ENCODE data around the gene TNFRSF11A. TPM values are rescaled to one million over a fixed set of nuclear protein-coding genes. Genes with fewer than 3 reads are reported as not detected.
A peak's percentile ranks its signal among the peaks of the same experiment; 100 is the strongest.

Gene TNFRSF11A
- total RNA-seq, 2 experiments from 2014 or later, result 8.0 to 9.7 TPM

- Mint-ChIP-seq H3K4me3 (no peak overlapping the region), H3K27ac (no peak overlapping the region), H3K27me3 (no peaks in the 10 kb centered on the region), H3K4me1 (peaks cover 31% of the 10 kb centered on the region), H3K36me3 (peaks cover 1% of the 10 kb centered on the region), H3K9me3 (ENCODE audit: low read depth) (no peaks in the 10 kb centered on the region)
- CTCF ChIA-PET, result no interaction called here
- ATAC-seq, result no peak
- DNase-seq, result no peak
These were observed 78.0 kb downstream of the TNFRSF11A start for GRCh38 chr18:62403120-62403519.

- H3K36me3 Mint-ChIP-seq, result peaks cover 1% of the 10 kb centered on the region
- H3K4me3 Mint-ChIP-seq, result no peak overlapping the region
- ATAC-seq (no peak), DNase-seq (no peak)
- H3K4me1 Mint-ChIP-seq, result peaks cover 17% of the 10 kb centered on the region
- no peak overlapping the region for H3K27ac Mint-ChIP-seq
- no peaks in the 10 kb centered on the region for H3K27me3 Mint-ChIP-seq
- no peaks in the 10 kb centered on the region for H3K9me3 Mint-ChIP-seq (ENCODE audit: low read depth)
- CTCF ChIA-PET, result interaction anchor here (0.7 to 1.0 kb wide), 3 partner anchors 10 to 14 kb away, joined by 3 to 4 read pairs (median 3); no protein-coding TSS in a partner anchor
These were observed 79.8 kb downstream of the TNFRSF11A start for GRCh38 chr18:62404881-62405280.

- peak; percentile 55 for ATAC-seq
- Mint-ChIP-seq H3K4me3 (no peak overlapping the region), H3K4me1 (peaks cover 8% of the 10 kb centered on the region), H3K27me3 (peaks cover 2% of the 10 kb centered on the region), H3K9me3 (ENCODE audit: low read depth) (peaks cover 5% of the 10 kb centered on the region), H3K27ac (no peak overlapping the region), H3K36me3 (peaks cover 3% of the 10 kb centered on the region)
- CTCF ChIA-PET, result interaction anchor here (0.7 to 1.5 kb wide), 4 partner anchors 9 to 18 kb away, joined by 3 read pairs; no protein-coding TSS in a partner anchor
- no peak for DNase-seq
These were observed 82.5 kb downstream of the TNFRSF11A start for GRCh38 chr18:62407660-62408059.

- peaks cover 5% of the 10 kb centered on the region for H3K9me3 Mint-ChIP-seq (ENCODE audit: low read depth)
- no peak for DNase-seq
These were observed 84.7 kb downstream of the TNFRSF11A start for GRCh38 chr18:62409821-62410220.

GRCh38 chr18:62412231-62412979 is 87.3 kb downstream of the TNFRSF11A start:
- peaks cover 5% of the 10 kb centered on the region for H3K36me3 Mint-ChIP-seq
- H3K4me1 Mint-ChIP-seq, result peaks cover 11% of the 10 kb centered on the region
- H3K9me3 Mint-ChIP-seq (ENCODE audit: low read depth), result peaks cover 5% of the 10 kb centered on the region
- DNase-seq (no peak), ATAC-seq (no peak)
- H3K27ac Mint-ChIP-seq, result no peak overlapping the region
- no peak overlapping the region for H3K4me3 Mint-ChIP-seq
- CTCF ChIA-PET, result interaction anchor here (1.4 kb wide), 1 partner anchor 13 kb away, joined by 5 read pairs; no protein-coding TSS in a partner anchor
- peaks cover 15% of the 10 kb centered on the region for H3K27me3 Mint-ChIP-seq

More at GRCh38 chr18:62409821-62410220, 84.7 kb downstream of the TNFRSF11A start:
- Mint-ChIP-seq H3K27me3 (peaks cover 15% of the 10 kb centered on the region), H3K4me3 (no peak overlapping the region), H3K4me1 (peaks cover 13% of the 10 kb centered on the region), H3K36me3 (peaks cover 3% of the 10 kb centered on the region), H3K27ac (no peak overlapping the region)
- ATAC-seq, result no peak
- CTCF ChIA-PET, result interaction anchor here (0.8 kb wide), 1 partner anchor 8 kb away, joined by 3 read pairs; no protein-coding TSS in a partner anchor

- Mint-ChIP-seq H3K9me3 (ENCODE audit: low read depth) (peaks cover 5% of the 10 kb centered on the region), H3K4me3 (no peak overlapping the region), H3K27ac (no peak overlapping the region), H3K4me1 (peaks cover 11% of the 10 kb centered on the region), H3K27me3 (peaks cover 15% of the 10 kb centered on the region), H3K36me3 (peaks cover 5% of the 10 kb centered on the region)
- no peak for DNase-seq
- ATAC-seq, result no peak
- CTCF ChIA-PET, result interaction anchor here (2.7 kb wide), 1 partner anchor 12 kb away, joined by 10 read pairs; no protein-coding TSS in a partner anchor
These were observed 88.1 kb downstream of the TNFRSF11A start for GRCh38 chr18:62413206-62413605.

- Mint-ChIP-seq H3K27ac (peak overlapping the region; percentile 78), H3K4me1 (peaks cover 57% of the 10 kb centered on the region), H3K27me3 (peaks cover 8% of the 10 kb centered on the region), H3K36me3 (peaks cover 21% of the 10 kb centered on the region), H3K4me3 (no peak overlapping the region), H3K9me3 (ENCODE audit: low read depth) (peaks cover 2% of the 10 kb centered on the region)
- DNase-seq, result peak; percentile 45
- no peak for ATAC-seq
- CTCF ChIA-PET, result interaction anchor here (0.9 to 1.4 kb wide), 7 partner anchors 9 to 94 kb away, joined by 3 to 4 read pairs (median 3); partner anchors contain the start of gene TNFRSF11A
These were observed 93.1 kb downstream of the TNFRSF11A start for GRCh38 chr18:62418258-62418657.

GRCh38 chr18:62420151-62420512 is 95.0 kb downstream of the TNFRSF11A start:
- DNase-seq (peak; percentile 45), ATAC-seq (peak; percentile 4)
- CTCF ChIA-PET, result interaction anchor here (0.8 to 2.8 kb wide), 9 partner anchors 11 to 295 kb away, joined by 3 to 25 read pairs (median 6); partner anchors contain the start of genes PHLPP1, PIGN, RELCH and TNFRSF11A
- peaks cover 56% of the 10 kb centered on the region for H3K4me1 Mint-ChIP-seq
- H3K27ac Mint-ChIP-seq, result peak overlapping the region; percentile 98
- peak overlapping the region; percentile 64 for H3K4me3 Mint-ChIP-seq
- H3K27me3 Mint-ChIP-seq, result no peaks in the 10 kb centered on the region
- H3K36me3 Mint-ChIP-seq, result peaks cover 19% of the 10 kb centered on the region
- H3K9me3 Mint-ChIP-seq (ENCODE audit: low read depth), result peaks cover 2% of the 10 kb centered on the region

- Mint-ChIP-seq H3K4me3 (peak overlapping the region; percentile 64), H3K9me3 (ENCODE audit: low read depth) (peaks cover 2% of the 10 kb centered on the region), H3K27ac (peak overlapping the region; percentile 98), H3K4me1 (peaks cover 61% of the 10 kb centered on the region), H3K27me3 (no peaks in the 10 kb centered on the region), H3K36me3 (peaks cover 19% of the 10 kb centered on the region)
- peak; percentile 98 for ATAC-seq
- peak; percentile 90 for DNase-seq
- CTCF ChIA-PET, result interaction anchor here (0.8 to 2.8 kb wide), 14 partner anchors 52 to 294 kb away, joined by 3 to 25 read pairs (median 5); partner anchors contain the start of genes PHLPP1, PIGN, RELCH and TNFRSF11A
These were observed 95.6 kb downstream of the TNFRSF11A start for GRCh38 chr18:62420513-62421209.

GRCh38 chr18:62425465-62426190 is 100.5 kb downstream of the TNFRSF11A start:
- peaks cover 2% of the 10 kb centered on the region for H3K27me3 Mint-ChIP-seq
- peak; percentile 50 for ATAC-seq
- peaks cover 15% of the 10 kb centered on the region for H3K36me3 Mint-ChIP-seq
- peaks cover 47% of the 10 kb centered on the region for H3K4me1 Mint-ChIP-seq
- CTCF ChIA-PET, result interaction anchor here (0.6 to 3.3 kb wide), 51 partner anchors 9 to 557 kb away, joined by 3 to 50 read pairs (median 4); partner anchors contain the start of genes TNFRSF11A and ZCCHC2
- DNase-seq, result peak; percentile 75
- H3K27ac Mint-ChIP-seq, result peak overlapping the region; percentile 2
- no peak overlapping the region for H3K4me3 Mint-ChIP-seq
- peaks cover 6% of the 10 kb centered on the region for H3K9me3 Mint-ChIP-seq (ENCODE audit: low read depth)

GRCh38 chr18:62426191-62426488 is 101.0 kb downstream of the TNFRSF11A start:
- CTCF ChIA-PET, result interaction anchor here (0.8 to 3.3 kb wide), 40 partner anchors 9 to 556 kb away, joined by 3 to 50 read pairs (median 5); partner anchors contain the start of genes TNFRSF11A and ZCCHC2
- H3K27ac Mint-ChIP-seq, result peak overlapping the region; percentile 35
- ATAC-seq (no peak), DNase-seq (peak; percentile 37)
- H3K4me1 Mint-ChIP-seq, result peaks cover 42% of the 10 kb centered on the region
- H3K4me3 Mint-ChIP-seq, result no peak overlapping the region
- H3K27me3 Mint-ChIP-seq, result peaks cover 2% of the 10 kb centered on the region
- peaks cover 6% of the 10 kb centered on the region for H3K9me3 Mint-ChIP-seq (ENCODE audit: low read depth)
- H3K36me3 Mint-ChIP-seq, result peaks cover 14% of the 10 kb centered on the region

GRCh38 chr18:62432176-62432575 is 107.1 kb downstream of the TNFRSF11A start:
- ATAC-seq (no peak), DNase-seq (no peak)
- peaks cover 8% of the 10 kb centered on the region for H3K9me3 Mint-ChIP-seq (ENCODE audit: low read depth)
- CTCF ChIA-PET, result interaction anchor here (1.0 to 1.1 kb wide), 2 partner anchors 74 to 206 kb away, joined by 3 read pairs; no protein-coding TSS in a partner anchor
- H3K27ac Mint-ChIP-seq, result no peak overlapping the region
- H3K27me3 Mint-ChIP-seq, result peaks cover 12% of the 10 kb centered on the region
- H3K36me3 Mint-ChIP-seq, result peaks cover 11% of the 10 kb centered on the region
- H3K4me1 Mint-ChIP-seq, result peaks cover 3% of the 10 kb centered on the region
- no peak overlapping the region for H3K4me3 Mint-ChIP-seq
